ENCODE results near the gene LECT2.
A peak's percentile ranks its signal among the peaks of the same experiment; 100 is the strongest.

DNA sequence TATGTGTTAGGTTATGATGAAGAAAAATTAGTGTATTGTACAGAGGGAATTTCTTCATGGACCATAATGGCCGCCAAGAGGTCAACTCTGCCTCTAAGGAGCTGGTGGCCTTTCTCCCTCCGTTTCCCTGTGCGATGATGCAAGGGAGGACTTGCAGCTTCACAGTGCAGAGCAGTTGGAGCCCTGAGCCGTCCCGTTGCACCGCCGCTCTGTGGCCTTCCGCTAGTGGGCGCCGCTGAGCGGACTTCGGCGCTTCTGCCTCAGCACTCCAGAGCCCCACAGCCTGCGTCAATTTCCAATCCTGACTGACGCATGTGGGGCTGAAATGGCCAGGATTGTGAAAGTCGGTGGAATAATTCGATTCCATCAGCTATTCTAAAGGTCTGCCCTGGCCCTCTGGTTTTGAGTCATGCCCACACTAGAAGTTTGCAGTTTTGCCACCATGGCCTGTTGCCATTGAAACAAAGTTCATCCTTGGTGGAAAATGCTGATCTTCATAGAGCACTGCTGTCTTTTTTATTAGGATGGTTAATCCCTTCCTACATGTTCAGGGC is 22.7 kb upstream of the LECT2 start:
- peak; percentile 90 to 98 (median 97) for TF ChIP-seq CTCF (optimal IDR thresholded peaks at IDR 0.05 in 1 of 3, IDR thresholded peaks at IDR 0.05 in 1 of 3, conservative IDR thresholded peaks at IDR 0.05 in 1 of 3; ENCODE audit: extremely low read depth in 1 of 3, insufficient read depth in 2 of 3, low read length in 3 of 3)
- TF ChIP-seq EZH2 (IDR thresholded peaks at IDR 0.05; ENCODE audit: low read length) = no peak
